ENCODE data around the gene VWCE. TPM values are rescaled to one million over a fixed set of nuclear protein-coding genes. Genes with fewer than 3 reads are reported as not detected.
"Not testable (repeated sequence)": the region's sequence is repeated elsewhere in the genome, so short reads cannot be mapped to it uniquely, and the experiment has no call there.

The VWCE gene
- total and polyA plus RNA-seq, 7 donors = 0.23 to 1.4 (median 0.84) TPM

GRCh38 chr11:61258546-61258945 is 36.6 kb downstream of the VWCE start:
- TF ChIP-seq CTCF (IDR thresholded peaks at IDR 0.05) = no peak
- Histone ChIP-seq H3K27ac (no peak overlapping the region), H3K9me3 (no peaks in the 10 kb centered on the region), H3K4me3 (no peak overlapping the region), H3K27me3 (ENCODE audit: insufficient read depth in 3 of 3, low read length in 2 of 3) (no peaks in the 10 kb centered on the region), H3K4me1 (no peaks in the 10 kb centered on the region), H3K36me3 (ENCODE audit: insufficient read depth in 1 of 2, low read depth in 1 of 2) (peaks cover 0 to under 1% of the 10 kb centered on the region in 2 donors)
- ATAC-seq (no peak), DNase-seq (no peak)
- intact Hi-C loops (cut with DNase I) = loop anchor here in 1 of 2 donors (10.0 kb wide), 1 partner anchor 64 kb away; no protein-coding TSS in a partner anchor
- 86 to 92% (median 90%) methylated on average over 9 of the region's 9 CpGs for WGBS, 3 donors

GRCh38 chr11:61256710-61257482 is 38.2 kb downstream of the VWCE start:
- ATAC-seq (no peak), DNase-seq (no peak)
- intact Hi-C loops (cut with DNase I) = loop anchor here in 1 of 2 donors (10.0 kb wide), 1 partner anchor 62 kb away; no protein-coding TSS in a partner anchor
- whole genome bisulfite sequencing, 3 donors = 92 to 94% (median 92%) methylated on average over 18 of the region's 18 CpGs
- no peaks in the 10 kb centered on the region for H3K36me3 ChIP-seq (ENCODE audit: insufficient read depth in 1 of 2, low read depth in 1 of 2)
- no peaks in the 10 kb centered on the region for H3K27me3 ChIP-seq (ENCODE audit: insufficient read depth in 3 of 3, low read length in 2 of 3)
- H3K27ac ChIP-seq = no peak overlapping the region
- no peaks in the 10 kb centered on the region for H3K9me3 ChIP-seq
- no peaks in the 10 kb centered on the region for H3K4me1 ChIP-seq
- no peak for TF ChIP-seq CTCF (IDR thresholded peaks at IDR 0.05)
- no peak overlapping the region for H3K4me3 ChIP-seq

- DNase-seq (peak; percentile 45 to 71), ATAC-seq (peak; percentile 56 to 73 (median 68))
- H3K4me3 ChIP-seq = no peak overlapping the region
- intact Hi-C loops (cut with DNase I) = loop anchor here in 1 of 2 donors (10.0 kb wide), 1 partner anchor 60 kb away; no protein-coding TSS in a partner anchor
- 64 to 67% (median 66%) methylated on average over 12 of the region's 12 CpGs for WGBS, 3 donors
- no peaks in the 10 kb centered on the region for H3K4me1 ChIP-seq
- no peaks in the 10 kb centered on the region for H3K27me3 ChIP-seq (ENCODE audit: insufficient read depth in 3 of 3, low read length in 2 of 3)
- H3K9me3 ChIP-seq = no peaks in the 10 kb centered on the region
- H3K27ac ChIP-seq = no peak overlapping the region
- H3K36me3 ChIP-seq (ENCODE audit: insufficient read depth in 1 of 2, low read depth in 1 of 2) = no peaks in the 10 kb centered on the region
- TF ChIP-seq CTCF (IDR thresholded peaks at IDR 0.05) = peak; percentile 66
These were observed 40.6 kb downstream of the VWCE start for GRCh38 chr11:61254403-61255025.

- intact Hi-C loops (cut with DNase I) = loop anchor here in 1 of 2 donors (10.0 kb wide), 1 partner anchor 58 kb away; no protein-coding TSS in a partner anchor
- H3K36me3 ChIP-seq (ENCODE audit: insufficient read depth in 1 of 2, low read depth in 1 of 2); H3K4me3 ChIP-seq; H3K4me1 ChIP-seq; DNase-seq; H3K9me3 ChIP-seq; H3K27ac ChIP-seq; ATAC-seq: not testable (repeated sequence)
- peaks cover 0 to 12% (median 0%) of the 10 kb centered on the region in 3 donors for H3K27me3 ChIP-seq (ENCODE audit: insufficient read depth in 3 of 3, low read length in 2 of 3)
- WGBS, 3 donors = 51 to 62% (median 56%) methylated on average over 1 of the region's 1 CpG
These were observed 42.8 kb downstream of the VWCE start for GRCh38 chr11:61252332-61252731.

- DNase-seq (peak in 1 of 2 donors; percentile 79), ATAC-seq (peak in 1 of 4 donors; percentile 66)
- not testable (repeated sequence) for H3K27ac ChIP-seq; H3K4me3 ChIP-seq; H3K9me3 ChIP-seq; H3K4me1 ChIP-seq; H3K36me3 ChIP-seq (ENCODE audit: insufficient read depth in 1 of 2, low read depth in 1 of 2)
- intact Hi-C loops (cut with DNase I) = loop anchor here in 1 of 2 donors (10.0 kb wide), 1 partner anchor 56 kb away; no protein-coding TSS in a partner anchor
- 25 to 30% (median 28%) methylated on average over 20 of the region's 20 CpGs for WGBS, 3 donors
- H3K27me3 ChIP-seq (ENCODE audit: insufficient read depth in 3 of 3, low read length in 2 of 3) = peaks cover 0 to 23% (median 0%) of the 10 kb centered on the region in 3 donors
These were observed 44.0 kb downstream of the VWCE start for GRCh38 chr11:61250796-61251765.

GRCh38 chr11:61249201-61249600 is 45.9 kb downstream of the VWCE start:
- 46% methylated on average over 7 to 8 of the region's 8 CpGs for WGBS, 3 donors
- ATAC-seq; H3K9me3 ChIP-seq; intact Hi-C loops (cut with DNase I); H3K36me3 ChIP-seq (ENCODE audit: insufficient read depth in 1 of 2, low read depth in 1 of 2); H3K27ac ChIP-seq; H3K4me3 ChIP-seq; DNase-seq; H3K4me1 ChIP-seq: not testable (repeated sequence)
- H3K27me3 ChIP-seq (ENCODE audit: insufficient read depth in 3 of 3, low read length in 2 of 3) = peaks cover 0 to 23% (median 0%) of the 10 kb centered on the region in 3 donors

GRCh38 chr11:61248071-61248470 is 47.0 kb downstream of the VWCE start:
- ATAC-seq; H3K36me3 ChIP-seq (ENCODE audit: insufficient read depth in 1 of 2, low read depth in 1 of 2); H3K9me3 ChIP-seq; H3K4me3 ChIP-seq; H3K27ac ChIP-seq; DNase-seq; H3K4me1 ChIP-seq; intact Hi-C loops (cut with DNase I): not testable (repeated sequence)
- 54 to 66% (median 63%) methylated on average over 9 of the region's 9 CpGs for WGBS, 3 donors
- peaks cover 0 to 23% (median 0%) of the 10 kb centered on the region in 3 donors for H3K27me3 ChIP-seq (ENCODE audit: insufficient read depth in 3 of 3, low read length in 2 of 3)

Measured in psoas muscle (tissue), 8 donors.